Upper lobe of left lung (tissue), 6 donors: ENCODE data around the gene PLXNA4. TPM values are rescaled to one million over a fixed set of nuclear protein-coding genes. Genes with fewer than 3 reads are reported as not detected.

Experiments
- ATAC-seq, 2 donors: fragments of 200-7000 bp; cut with Tn5 transposase; one replicate each; pipeline ENCODE4 v1.9.1; 2022; ENCODE audit warnings: mild to moderate bottlenecking in 2 of 2, moderate library complexity in 2 of 2; ENCODE audit not compliant: low FRiP score in 2 of 2
- DNase-seq, 2 donors: peaks; one replicate each; pipeline ENCODE4 v3.0.0-alpha.2; 2019 to 2020
- H3K27ac ChIP-seq, 4 donors: fragments of 200-600 bp; sonication (generic); one replicate each; pipeline ENCODE4 v1.5.1; 2016 to 2019
- H3K27me3 ChIP-seq, 4 donors: fragments of 200-600 bp; sonication (generic); one replicate each; pipeline ENCODE4 v1.5.1; 2017 to 2019
- H3K36me3 ChIP-seq, 4 donors: fragments of 200-600 bp; sonication (generic); one replicate each; pipeline ENCODE4 v1.5.1; 2016 to 2019
- H3K4me1 ChIP-seq, 4 donors: fragments of 200-600 bp; sonication (generic); one replicate each; pipeline ENCODE4 v1.5.1; 2018 to 2019
- H3K4me3 ChIP-seq, 4 donors: fragments of 200-600 bp; sonication (generic); one replicate each; pipeline ENCODE4 v1.5.1; 2017 to 2019; ENCODE audit warnings: mild to moderate bottlenecking in 2 of 4, moderate library complexity in 1 of 4
- H3K9me3 ChIP-seq, 4 donors: fragments of 200-600 bp; sonication (generic); one replicate each; pipeline ENCODE4 v1.5.1; 2018 to 2019
- EP300 ChIP-seq, 4 donors: sonication (generic); formaldehyde crosslinking; IDR thresholded peaks; one replicate each; pipeline ENCODE4 v1.5.1; 2017; ENCODE audit warnings: antibody characterized with exemption in 4 of 4, control low read depth in 2 of 4
- POLR2A ChIP-seq, 4 donors: fragments of 450-650 bp; IDR thresholded peaks; one replicate each; pipeline ENCODE4 v1.5.1; 2016 to 2017; ENCODE audit warnings: antibody characterized with exemption in 4 of 4, mild to moderate bottlenecking in 2 of 4
- POLR2AphosphoS5 ChIP-seq, 2 donors: sonication (generic); formaldehyde crosslinking; IDR thresholded peaks; one replicate each; pipeline ENCODE4 v1.5.1; 2017; ENCODE audit warnings: antibody characterized with exemption in 2 of 2
- WGBS, 2 donors: methylation state at CpG; one replicate each; pipeline ENCODE4 v1.1.5; 2017 to 2018; 5-methylcytosine and 5-hydroxymethylcytosine counted together
- total RNA-seq, 6 donors: library from RNA; depleted of rRNA in 4 of 6; stranded (reverse); fragments of >200 nt in 4 of 6; gene quantifications; one replicate each; pipeline versions ENCODE4 v1.1.0 to v1.2.1, GENCODE V29; 2016 to 2021
- TF ChIP-seq, protein P1 (sequence below), 6 experiments: fragments of 450-650 bp in 4 of 6; fragments of 200-600 bp in 2 of 6; sonication (generic) in 2 of 6; IDR thresholded peaks; one replicate each; pipeline ENCODE4 v1.5.1; 2016 to 2019; ENCODE audit warnings: antibody characterized with exemption in 6 of 6
- donor health status: DM: no; HTN: no; CAD: no; lungs with moderate emphysema.
- donor health status: DM: no; HTN: yes; CAD: no; lungs with severe emphysema.

Gene PLXNA4
- total RNA-seq, 6 donors from 2014 or later: 1.1 to 5.9 (median 2.6) TPM

DNA sequence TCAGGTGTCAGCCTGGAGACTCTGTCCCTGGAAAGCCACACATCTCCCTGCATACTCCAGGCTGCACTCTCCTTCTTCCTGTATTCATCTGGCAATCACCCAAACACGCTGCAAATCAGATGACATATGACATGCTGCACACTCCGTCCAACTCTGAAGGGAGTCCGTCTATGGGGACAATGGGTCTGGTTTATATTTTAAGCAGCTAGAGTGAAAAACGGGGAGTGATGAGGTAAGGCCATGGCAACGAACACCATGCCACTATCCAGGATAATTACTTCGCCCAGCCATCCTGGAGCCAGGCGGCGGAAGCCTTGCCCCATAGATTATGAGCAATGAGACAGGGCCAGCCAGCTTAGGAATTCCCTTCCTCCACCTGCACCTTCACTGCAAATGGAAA is 140.1 kb downstream of the PLXNA4 start:
- H3K4me1 ChIP-seq: peaks cover 0 to 8% (median 2%) of the 10 kb centered on the region in 4 donors
- no peak for ATAC-seq
- no peaks in the 10 kb centered on the region for H3K36me3 ChIP-seq
- H3K27ac ChIP-seq: no peak overlapping the region
- WGBS, 2 donors: 65 to 66% methylated on average over 8 of the region's 8 CpGs
- H3K27me3 ChIP-seq: no peaks in the 10 kb centered on the region
- H3K4me3 ChIP-seq: no peak overlapping the region
- no peaks in the 10 kb centered on the region for H3K9me3 ChIP-seq
- no peak for DNase-seq
- no peak for TF ChIP-seq EP300 (IDR thresholded peaks at IDR 0.05)
- no peak for TF ChIP-seq POLR2AphosphoS5 (IDR thresholded peaks at IDR 0.05)
- TF ChIP-seq, protein P1, sequence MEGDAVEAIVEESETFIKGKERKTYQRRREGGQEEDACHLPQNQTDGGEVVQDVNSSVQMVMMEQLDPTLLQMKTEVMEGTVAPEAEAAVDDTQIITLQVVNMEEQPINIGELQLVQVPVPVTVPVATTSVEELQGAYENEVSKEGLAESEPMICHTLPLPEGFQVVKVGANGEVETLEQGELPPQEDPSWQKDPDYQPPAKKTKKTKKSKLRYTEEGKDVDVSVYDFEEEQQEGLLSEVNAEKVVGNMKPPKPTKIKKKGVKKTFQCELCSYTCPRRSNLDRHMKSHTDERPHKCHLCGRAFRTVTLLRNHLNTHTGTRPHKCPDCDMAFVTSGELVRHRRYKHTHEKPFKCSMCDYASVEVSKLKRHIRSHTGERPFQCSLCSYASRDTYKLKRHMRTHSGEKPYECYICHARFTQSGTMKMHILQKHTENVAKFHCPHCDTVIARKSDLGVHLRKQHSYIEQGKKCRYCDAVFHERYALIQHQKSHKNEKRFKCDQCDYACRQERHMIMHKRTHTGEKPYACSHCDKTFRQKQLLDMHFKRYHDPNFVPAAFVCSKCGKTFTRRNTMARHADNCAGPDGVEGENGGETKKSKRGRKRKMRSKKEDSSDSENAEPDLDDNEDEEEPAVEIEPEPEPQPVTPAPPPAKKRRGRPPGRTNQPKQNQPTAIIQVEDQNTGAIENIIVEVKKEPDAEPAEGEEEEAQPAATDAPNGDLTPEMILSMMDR (IDR thresholded peaks at IDR 0.05): no peak
- no peak for TF ChIP-seq POLR2A (IDR thresholded peaks at IDR 0.05)

DNA sequence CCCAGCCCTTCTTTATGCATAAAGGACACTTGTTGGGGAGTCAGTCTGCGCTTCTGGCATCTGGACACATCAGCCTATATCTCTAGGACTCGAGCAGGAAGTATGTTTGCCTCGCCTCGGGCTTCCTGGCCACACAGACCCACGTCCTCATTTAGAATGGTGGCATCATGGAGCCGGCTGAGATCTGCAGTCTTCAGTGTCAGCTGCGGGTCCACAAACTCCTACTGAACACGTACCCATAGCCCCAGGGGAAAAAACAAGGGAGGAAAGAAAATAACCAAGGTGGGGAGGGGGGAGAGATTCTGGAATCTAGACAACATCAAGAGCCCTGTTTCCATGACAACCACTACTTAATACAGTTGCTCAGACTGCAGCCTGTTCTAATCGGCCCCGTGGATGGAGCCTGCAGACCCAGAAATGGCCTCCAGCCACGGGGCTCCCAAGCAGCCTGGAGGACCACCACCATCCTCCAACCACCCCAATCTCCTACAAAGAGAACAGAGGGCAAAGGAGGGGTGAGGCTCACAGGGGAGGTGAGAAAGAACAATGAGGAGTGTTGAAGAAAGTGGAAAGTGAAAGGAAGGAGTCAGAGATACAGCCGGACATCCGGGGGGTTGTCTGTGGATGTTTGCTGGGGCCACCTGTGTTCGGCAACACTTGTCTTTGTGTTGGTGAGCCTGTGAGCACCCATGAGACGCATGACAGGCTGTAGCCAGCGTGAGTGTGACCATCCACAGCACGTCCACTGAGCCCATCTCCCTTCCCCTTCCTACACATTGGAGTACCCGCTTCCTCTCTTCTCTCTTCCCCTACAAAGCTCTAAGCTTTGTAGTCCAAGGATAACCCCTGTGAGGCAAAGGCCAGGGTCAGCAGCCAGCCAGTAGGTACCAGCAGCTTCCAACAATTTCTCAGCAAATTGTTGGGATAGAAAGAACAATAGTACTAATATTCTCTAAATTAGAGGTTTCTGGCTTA is 141.0 kb downstream of the PLXNA4 start:
- TF ChIP-seq, protein P1 (IDR thresholded peaks at IDR 0.05): no peak
- TF ChIP-seq POLR2AphosphoS5 (IDR thresholded peaks at IDR 0.05) (no peak), EP300 (IDR thresholded peaks at IDR 0.05) (no peak), POLR2A (IDR thresholded peaks at IDR 0.05) (no peak)
- H3K27ac ChIP-seq: no peak overlapping the region
- 54 to 63% methylated on average over 16 to 18 of the region's 18 CpGs for WGBS, 2 donors
- DNase-seq: no peak
- no peak overlapping the region for H3K4me3 ChIP-seq
- no peak for ATAC-seq
- H3K4me1 ChIP-seq: peaks cover 0 to 8% (median 2%) of the 10 kb centered on the region in 4 donors
- H3K27me3 ChIP-seq: no peaks in the 10 kb centered on the region
- H3K36me3 ChIP-seq: no peaks in the 10 kb centered on the region
- H3K9me3 ChIP-seq: no peaks in the 10 kb centered on the region

DNA sequence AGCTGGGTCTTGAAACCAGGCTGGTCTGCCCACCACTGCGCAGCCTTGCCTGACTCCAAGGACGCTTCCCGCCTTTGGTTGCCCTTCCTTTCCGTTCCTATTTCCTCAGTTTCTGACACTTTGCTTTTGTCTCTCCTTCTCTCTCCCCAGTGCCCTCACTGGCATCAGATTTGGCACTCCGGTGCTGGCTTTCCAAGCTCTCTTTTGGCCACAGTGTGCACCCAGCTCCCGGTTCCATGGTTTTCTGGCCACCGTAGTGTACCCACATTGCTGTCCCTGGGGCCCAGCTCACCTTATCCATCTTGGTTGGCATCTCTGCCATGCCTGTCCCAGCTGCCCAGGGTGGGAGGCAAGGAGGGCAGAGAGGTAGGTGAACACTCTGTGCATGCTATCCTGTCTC is 142.2 kb downstream of the PLXNA4 start:
- ATAC-seq (no peak), DNase-seq (no peak)
- H3K27me3 ChIP-seq: no peaks in the 10 kb centered on the region
- no peak overlapping the region for H3K4me3 ChIP-seq
- H3K4me1 ChIP-seq: peaks cover 0 to 8% (median 2%) of the 10 kb centered on the region in 4 donors
- no peaks in the 10 kb centered on the region for H3K36me3 ChIP-seq
- no peaks in the 10 kb centered on the region for H3K9me3 ChIP-seq
- 94% methylated on average over 7 of the region's 7 CpGs for WGBS, 2 donors
- TF ChIP-seq, protein P1 (IDR thresholded peaks at IDR 0.05): no peak
- no peak for TF ChIP-seq POLR2A (IDR thresholded peaks at IDR 0.05)
- no peak for TF ChIP-seq POLR2AphosphoS5 (IDR thresholded peaks at IDR 0.05)
- no peak for TF ChIP-seq EP300 (IDR thresholded peaks at IDR 0.05)
- H3K27ac ChIP-seq: no peak overlapping the region

DNA sequence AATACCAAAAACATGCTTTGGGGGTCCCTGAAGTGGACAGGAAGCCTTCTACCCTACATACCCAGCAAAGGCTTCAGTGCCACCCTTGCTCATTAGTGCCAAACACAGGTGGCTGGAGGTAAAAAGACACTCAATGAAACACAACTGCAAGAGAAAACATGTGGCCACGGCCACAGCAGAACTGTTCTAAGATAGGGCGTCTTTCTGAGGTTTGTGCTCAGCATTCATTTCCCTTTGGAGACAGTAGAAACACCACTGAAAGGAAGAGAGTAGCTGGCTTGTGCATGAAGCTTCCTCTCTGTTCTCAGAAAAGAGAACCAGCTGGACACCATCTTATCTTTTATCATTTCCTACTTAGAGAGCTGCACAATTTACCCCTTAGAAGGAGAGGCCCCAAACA is 143.0 kb downstream of the PLXNA4 start:
- no peaks in the 10 kb centered on the region for H3K9me3 ChIP-seq
- no peak overlapping the region for H3K4me3 ChIP-seq
- H3K36me3 ChIP-seq: no peaks in the 10 kb centered on the region
- ATAC-seq (no peak), DNase-seq (no peak)
- no peaks in the 10 kb centered on the region for H3K27me3 ChIP-seq
- 51 to 73% methylated on average over 2 of the region's 2 CpGs for WGBS, 2 donors
- no peak overlapping the region for H3K27ac ChIP-seq
- H3K4me1 ChIP-seq: peaks cover 0 to 8% (median 2%) of the 10 kb centered on the region in 4 donors
- TF ChIP-seq, protein P1 (IDR thresholded peaks at IDR 0.05): no peak
- TF ChIP-seq POLR2AphosphoS5 (IDR thresholded peaks at IDR 0.05) (no peak), EP300 (IDR thresholded peaks at IDR 0.05) (no peak), POLR2A (IDR thresholded peaks at IDR 0.05) (no peak)
